H1 (cell line): ENCODE measurements around the gene ROBO2. TPM values are rescaled to one million over a fixed set of nuclear protein-coding genes. Genes with fewer than 3 reads are reported as not detected.

Experiments
- CTCF ChIA-PET: fragments of 300-600 bp; sonication (Branson Sonifier 250); formaldehyde crosslinking; loops from one replicate; lab custom pipeline; 2021; ENCODE audit not compliant: partially characterized antibody; lab: Charles Lee
- POLR2A ChIA-PET: fragments of 300-600 bp; sonication (Branson Sonifier 250); formaldehyde crosslinking; loops from one replicate; lab custom pipeline; 2021; ENCODE audit warnings: inconsistent platforms; ENCODE audit not compliant: partially characterized antibody; lab: Charles Lee
- DNase-seq, 2 experiments: peaks; one replicate each; pipeline versions ENCODE4 v3.0.0 to v3.0.0-alpha.2; 2010 to 2022; ENCODE audit warnings: low spot score in 2 of 2, low read depth in 1 of 2, mixed read lengths in 1 of 2
- FAIRE-seq: peaks from 2 replicates; lab custom pipeline; 2011; peaks lifted over from hg19 to GRCh38; lab: Jason Lieb, UNC
- H2AFZ ChIP-seq: 2 replicates; pipeline ENCODE4 v1.8.1; 2012; ENCODE audit warnings: low read length, inconsistent platforms
- H2AK5ac ChIP-seq: 2 replicates; pipeline ENCODE4 v1.6.1; 2013; ENCODE audit warnings: low read depth, low read length
- H2BK120ac ChIP-seq: replicated peaks from 2 replicates; pipeline ENCODE3; 2013; ENCODE audit warnings: low read depth, low read length, inconsistent platforms
- H2BK12ac ChIP-seq: 2 replicates; pipeline ENCODE4 v1.6.1; 2013; ENCODE audit warnings: low read depth, low read length
- H2BK15ac ChIP-seq: 2 replicates; pipeline ENCODE4 v1.6.1; 2013; ENCODE audit warnings: low read length
- H2BK20ac ChIP-seq: 2 replicates; pipeline ENCODE4 v1.6.1; 2013; ENCODE audit warnings: low read length
- H2BK5ac ChIP-seq: 2 replicates; pipeline ENCODE4 v1.6.1; 2013; ENCODE audit warnings: low read depth, low read length
- H3K14ac ChIP-seq: 2 replicates; pipeline ENCODE4 v1.6.1; 2013; ENCODE audit warnings: inconsistent platforms; ENCODE audit not compliant: insufficient read length
- H3K18ac ChIP-seq: 2 replicates; pipeline ENCODE4 v1.6.1; 2013; ENCODE audit warnings: low read length; ENCODE audit errors: extremely low read depth
- H3K23ac ChIP-seq: 2 replicates; pipeline ENCODE4 v1.6.1; 2013; ENCODE audit warnings: inconsistent platforms; ENCODE audit not compliant: insufficient read length
- H3K23me2 ChIP-seq: 2 replicates; pipeline ENCODE4 v1.6.1; 2013; ENCODE audit warnings: low read depth, low read length
- H3K27ac ChIP-seq: 2 replicates; pipeline ENCODE4 v1.6.1; 2011; ENCODE audit warnings: low read depth, low read length, inconsistent platforms
- H3K27me3 ChIP-seq, 4 experiments: replicated peaks in 1 of 4; 1 replicate in 1 of 4; 2 replicates in 3 of 4; pipeline versions ENCODE4 v1.6.1 to v1.8.1; 2011 to 2013; ENCODE audit warnings: low read length in 3 of 4, mild to moderate bottlenecking in 3 of 4, inconsistent platforms in 2 of 4, mixed read lengths in 2 of 4, moderate library complexity in 1 of 4; ENCODE audit not compliant: control insufficient read depth in 3 of 4, insufficient read depth in 3 of 4; ENCODE audit errors: extremely low read depth in 1 of 4
- H3K36me3 ChIP-seq, 4 experiments: 2 replicates each; pipeline versions ENCODE4 v1.6.1 to v1.8.1; 2011 to 2013; ENCODE audit warnings: mild to moderate bottlenecking in 4 of 4, low read length in 3 of 4, moderate library complexity in 2 of 4, control low read depth in 1 of 4, inconsistent platforms in 1 of 4; ENCODE audit not compliant: insufficient read depth in 4 of 4, control insufficient read depth in 2 of 4
- H3K4ac ChIP-seq: replicated peaks from 2 replicates; pipeline ENCODE3; 2013; ENCODE audit warnings: low read length, low read depth, mixed read lengths, inconsistent platforms; ENCODE audit not compliant: insufficient read length
- H3K4me1 ChIP-seq, 4 experiments: replicated peaks in 1 of 4; 1 replicate in 1 of 4; 2 replicates in 3 of 4; pipeline versions ENCODE4 v1.6.1 to v1.8.1; 2011 to 2013; ENCODE audit warnings: low read length in 3 of 4, inconsistent platforms in 2 of 4, mixed read lengths in 1 of 4; ENCODE audit not compliant: insufficient read depth in 4 of 4, control insufficient read depth in 3 of 4
- H3K4me2 ChIP-seq, 2 experiments: 2 replicates each; pipeline versions ENCODE4 v1.6.1 to v1.8.1; 2011 to 2013; ENCODE audit warnings: low read depth in 2 of 2, low read length in 2 of 2, control low read depth in 1 of 2, inconsistent platforms in 1 of 2, mild to moderate bottlenecking in 1 of 2; ENCODE audit not compliant: insufficient read depth in 1 of 2
- H3K4me3 ChIP-seq, 4 experiments: fragments of 200-600, 300-600 bp in 1 of 4; sonication (generic), shearing (Covaris generic), sonication (Bioruptor Twin) in 1 of 4; 2 replicates each; pipeline versions ENCODE4 v1.5.1 to v1.8.1; 2011 to 2016; ENCODE audit warnings: low read length in 4 of 4, low read depth in 3 of 4, control low read depth in 2 of 4, inconsistent platforms in 2 of 4, mild to moderate bottlenecking in 2 of 4, mixed read lengths in 1 of 4, moderate library complexity in 1 of 4; ENCODE audit not compliant: insufficient read depth in 2 of 4; ENCODE audit errors: extremely low read depth in 1 of 4
- H3K56ac ChIP-seq: replicated peaks from 2 replicates; pipeline ENCODE3; 2013; ENCODE audit warnings: low read depth, mild to moderate bottlenecking, mixed read lengths, low read length, inconsistent platforms; ENCODE audit not compliant: insufficient read length
- H3K79me1 ChIP-seq: 2 replicates; pipeline ENCODE4 v1.6.1; 2013; ENCODE audit warnings: low read depth, low read length, control low read depth
- H3K79me2 ChIP-seq, 2 experiments: 2 replicates each; pipeline versions ENCODE4 v1.6.1 to v1.8.1; 2012 to 2013; ENCODE audit warnings: low read length in 2 of 2, mild to moderate bottlenecking in 2 of 2, inconsistent platforms in 1 of 2; ENCODE audit not compliant: insufficient read depth in 2 of 2, control insufficient read depth in 1 of 2
- H3K9ac ChIP-seq, 4 experiments: replicated peaks in 1 of 4; 1 replicate in 1 of 4; 2 replicates in 3 of 4; pipeline versions ENCODE4 v1.6.1 to v1.8.1; 2011 to 2013; ENCODE audit warnings: low read depth in 3 of 4, low read length in 3 of 4, control low read depth in 2 of 4, mild to moderate bottlenecking in 2 of 4, moderate library complexity in 2 of 4, inconsistent platforms in 1 of 4; ENCODE audit errors: extremely low read depth in 1 of 4
- H3K9me3 ChIP-seq, 2 experiments: 2 replicates each; pipeline versions ENCODE4 v1.6.1 to v1.8.1; 2012 to 2013; ENCODE audit warnings: mild to moderate bottlenecking in 2 of 2, moderate library complexity in 2 of 2, control low read depth in 1 of 2, inconsistent platforms in 1 of 2, low read depth in 1 of 2, low read length in 1 of 2, mixed read lengths in 1 of 2; ENCODE audit not compliant: insufficient read depth in 2 of 2
- H4K20me1 ChIP-seq, 2 experiments: replicated peaks in 1 of 2; 2 replicates each; pipeline versions ENCODE3 to v1.8.1; 2011 to 2013; ENCODE audit warnings: inconsistent platforms in 2 of 2, low read length in 2 of 2, mild to moderate bottlenecking in 1 of 2; ENCODE audit not compliant: insufficient read depth in 2 of 2, control insufficient read depth in 1 of 2
- H4K5ac ChIP-seq: 2 replicates; pipeline ENCODE4 v1.6.1; 2013; ENCODE audit warnings: low read length, low read depth, mixed read lengths, inconsistent platforms; ENCODE audit not compliant: insufficient read length
- H4K8ac ChIP-seq: 2 replicates; pipeline ENCODE4 v1.8.0; 2013; ENCODE audit warnings: mild to moderate bottlenecking, moderate library complexity, low read length, inconsistent platforms; ENCODE audit not compliant: insufficient read depth; ENCODE audit errors: extremely low read depth
- H4K91ac ChIP-seq: replicated peaks from 2 replicates; pipeline ENCODE3; 2013; ENCODE audit warnings: low read length, mixed read lengths, inconsistent platforms; ENCODE audit not compliant: insufficient read length
- BACH1 ChIP-seq: IDR thresholded peaks from 2 replicates; pipeline ENCODE4 v1.6.1; 2012; ENCODE audit warnings: low read length, improper control_type of control experiment
- CBX8 ChIP-seq: fragments of 300-800, 300-1000 bp; sonication (generic); IDR thresholded peaks from 2 replicates; pipeline ENCODE4 v1.7.1; 2016; ENCODE audit warnings: low read depth, low read length, borderline replicate concordance
- CHD1 ChIP-seq: IDR thresholded peaks from 2 replicates; pipeline ENCODE4 v1.6.1; 2012; ENCODE audit warnings: low read depth, low read length, improper control_type of control experiment
- E2F6 ChIP-seq: IDR thresholded peaks from 2 replicates; pipeline ENCODE4 v1.6.1; 2012; ENCODE audit warnings: inconsistent platforms
- EP300 ChIP-seq, 2 experiments: IDR thresholded peaks; 1 replicate in 1 of 2; 2 replicates in 1 of 2; pipeline ENCODE4 v1.6.1; 2011 to 2012; ENCODE audit warnings: low read depth in 2 of 2, low read length in 2 of 2, mild to moderate bottlenecking in 2 of 2, borderline replicate concordance in 1 of 2, inconsistent platforms in 1 of 2, moderate library complexity in 1 of 2
- KDM4A ChIP-seq: IDR thresholded peaks from one replicate; pipeline ENCODE4 v1.7.1; 2012; ENCODE audit warnings: low read depth, mild to moderate bottlenecking, moderate library complexity, low read length, inconsistent platforms; ENCODE audit not compliant: severe bottlenecking
- PHF8 ChIP-seq: fragments of 200-600 bp; sonication (generic); conservative IDR thresholded peaks from 2 replicates; pipeline ENCODE4 v1.7.1; 2012; ENCODE audit warnings: low read depth, mild to moderate bottlenecking, inconsistent platforms, low read length, moderate library complexity
- POU5F1 ChIP-seq: IDR thresholded peaks from 2 replicates; pipeline ENCODE4 v1.6.1; 2011; ENCODE audit warnings: low read depth, mild to moderate bottlenecking, low read length, moderate library complexity
- RBBP5 ChIP-seq: IDR thresholded peaks from 2 replicates; pipeline ENCODE4 v1.7.1; 2012; ENCODE audit warnings: low read depth, mild to moderate bottlenecking, inconsistent platforms, low read length, moderate library complexity, borderline replicate concordance
- RFX5 ChIP-seq: IDR thresholded peaks from 2 replicates; pipeline ENCODE4 v1.6.1; 2011; ENCODE audit warnings: low read depth, low read length, improper control_type of control experiment, borderline replicate concordance
- SP4 ChIP-seq: IDR thresholded peaks from 2 replicates; pipeline ENCODE4 v1.6.1; 2012; ENCODE audit warnings: low read length, inconsistent platforms
- TAF7 ChIP-seq: optimal IDR thresholded peaks from 2 replicates; pipeline ENCODE3; 2011; ENCODE audit warnings: low read depth, mild to moderate bottlenecking, inconsistent platforms, low read length, moderate library complexity, borderline replicate concordance
- TCF12 ChIP-seq: IDR thresholded peaks from 2 replicates; pipeline ENCODE4 v1.6.1; 2011; ENCODE audit warnings: low read depth, mild to moderate bottlenecking, low read length
- YY1 ChIP-seq: IDR thresholded peaks from 2 replicates; pipeline ENCODE4 v1.6.1; 2011; ENCODE audit warnings: low read depth, mild to moderate bottlenecking, low read length
- WGBS, 2 experiments: shearing (Covaris generic) in 1 of 2; methylation state at CpG; one replicate each; pipeline versions ENCODE4 v1.1.6 to v1.1.7; 2013 to 2015; ENCODE audit warnings: low lambda C conversion rate in 2 of 2, mixed read lengths in 2 of 2, inconsistent platforms in 1 of 2, low coverage in 1 of 2, missing lambda C conversion rate in 1 of 2; ENCODE audit not compliant: insufficient replicate concordance in 2 of 2, insufficient coverage in 1 of 2, insufficient read length in 1 of 2; ENCODE audit errors: extremely low coverage in 1 of 2, missing lambda C conversion rate in 1 of 2; 5-methylcytosine and 5-hydroxymethylcytosine counted together
- polyA plus RNA-seq, 7 experiments: library from polyadenylated mRNA; depleted of rRNA in 3 of 7; stranded (reverse) in 5 of 7; unstranded in 2 of 7; fragments of >200 nt in 5 of 7; fragments of 200-250 nt in 2 of 7; gene quantifications; 1 replicate in 5 of 7; 2 replicates in 1 of 7; 4 replicates in 1 of 7; pipeline versions ENCODE4 v1.2.1 to v1.2.3, GENCODE V29; 2011 to 2013; ENCODE audit warnings: missing spikeins in 2 of 7, mixed read lengths in 2 of 7
- total RNA-seq: library from RNA; stranded (reverse); fragmentation: NEBNext Ultra II Directional; extraction: Animal tissue kit (Norgen Biotek cat#: 25700); gene quantifications from 2 replicates; pipeline ENCODE4 v1.2.1, GENCODE V29; 2021

ROBO2 gene
- total and polyA plus RNA-seq, 2 of the 8 experiments (the other 6 are each of a cell fraction or from before 2014, with no cell fraction given) = 1.5 to 2.9 TPM

- Histone ChIP-seq H2BK5ac (no peak overlapping the region), H2BK12ac (no peak overlapping the region), H2AFZ (no peak overlapping the region), H3K79me2 (no peaks in the 10 kb centered on the region), H2BK15ac (no peak overlapping the region), H3K4me3 (no peak overlapping the region), H3K23ac (no peak overlapping the region), H3K4ac (no peak overlapping the region), H4K91ac (no peak overlapping the region), H3K36me3 (no peaks in the 10 kb centered on the region), H3K56ac (no peak overlapping the region), H3K9me3 (no peaks in the 10 kb centered on the region), H4K20me1 (no peaks in the 10 kb centered on the region), H3K4me2 (no peak overlapping the region), H3K4me1 (no peaks in the 10 kb centered on the region), H2BK20ac (no peak overlapping the region), H3K79me1 (no peaks in the 10 kb centered on the region), H3K9ac (no peak overlapping the region), H4K8ac (no peak overlapping the region), H2AK5ac (no peak overlapping the region), H4K5ac (no peak overlapping the region), H3K23me2 (no peaks in the 10 kb centered on the region; the same call in 1 of the 2 replicates), H3K14ac (no peak overlapping the region), H3K27me3 (no peaks in the 10 kb centered on the region), H3K18ac (no peak overlapping the region), H3K27ac (no peak overlapping the region), H2BK120ac (no peak overlapping the region)
- DNase-seq (no peak), FAIRE-seq (no peak)
- ChIA-PET POLR2A (no interaction called here), CTCF (no interaction called here)
- WGBS, 2 experiments = 95% methylated on average over 2 of the region's 2 CpGs; no CpG with 5 or more reads in 1 of the 2 experiments
- no peak for TF ChIP-seq KDM4A
- no peak for TF ChIP-seq RBBP5
- no peak for TF ChIP-seq TCF12
- TF ChIP-seq BACH1 = no peak
- TF ChIP-seq TAF7 = no peak
- TF ChIP-seq POU5F1 = no peak
- TF ChIP-seq RFX5 = no peak
- TF ChIP-seq CBX8 = no peak
- TF ChIP-seq SP4 = no peak
- TF ChIP-seq YY1 = no peak
- TF ChIP-seq PHF8 = no peak
- no peak for TF ChIP-seq EP300 (IDR thresholded peaks at IDR 0.05; ENCODE audit: borderline replicate concordance in 1 of 2, low read depth in 2 of 2, low read length in 2 of 2)
- TF ChIP-seq E2F6 = no peak
- TF ChIP-seq CHD1 = no peak
Measured at GRCh38 chr3:77325702-77326101, 285.8 kb downstream of the ROBO2 start.
